IMR-90 (cell line): ENCODE measurements around the gene ZBTB1. TPM values are rescaled to one million over a fixed set of nuclear protein-coding genes. Genes with fewer than 3 reads are reported as not detected.

Experiments used
- ATAC-seq: fragments of 200-7000 bp; cut with Tn5 transposase; 2 replicates; pipeline ENCODE4 v1.9.1; 2020; ENCODE audit warnings: low read depth, mild to moderate bottlenecking, moderate library complexity
- BruUV-seq: library from RNA; stranded (reverse); fragments of 400-500 nt; replicated peaks from 2 replicates; lab custom pipeline; 2021; lab: Mats Ljungman, UMichigan
- CTCF ChIA-PET: fragments of 300-600 bp; formaldehyde crosslinking; extraction: SDS; loops from one replicate; lab custom pipeline; 2021; ENCODE audit warnings: antibody characterized with exemption; lab: Yijun Ruan, JAX
- POLR2A ChIA-PET: fragments of 300-600 bp; sonication (Branson Sonifier 250); formaldehyde crosslinking; loops from one replicate; lab custom pipeline; 2022; ENCODE audit warnings: antibody characterized with exemption; ENCODE audit not compliant: unreplicated experiment; lab: Charles Lee
- DNase-seq: peaks from one replicate; pipeline ENCODE4 v3.0.0; 2013
- H2AFZ ChIP-seq: replicated peaks from 2 replicates; pipeline ENCODE3; 2013; ENCODE audit warnings: low read length, mild to moderate bottlenecking; ENCODE audit not compliant: poor library complexity
- H2AK5ac ChIP-seq: 2 replicates; pipeline ENCODE4 v1.6.1; 2013; ENCODE audit warnings: low read depth, low read length, inconsistent platforms
- H2AK9ac ChIP-seq: replicated peaks from 2 replicates; pipeline ENCODE3; 2013; ENCODE audit warnings: mild to moderate bottlenecking, low read depth, low read length, moderate library complexity; ENCODE audit not compliant: poor library complexity
- H2BK120ac ChIP-seq: 2 replicates; pipeline ENCODE4 v1.6.1; 2013; ENCODE audit warnings: low read depth, low read length, inconsistent platforms
- H2BK15ac ChIP-seq: 3 replicates; pipeline ENCODE4 v1.6.1; 2013; ENCODE audit warnings: low read depth, low read length, inconsistent platforms
- H2BK20ac ChIP-seq: 2 replicates; pipeline ENCODE4 v1.6.1; 2013; ENCODE audit warnings: low read depth, mild to moderate bottlenecking, inconsistent platforms, low read length, moderate library complexity
- H2BK5ac ChIP-seq: 2 replicates; pipeline ENCODE4 v1.6.1; 2013; ENCODE audit warnings: mild to moderate bottlenecking, low read depth, low read length, inconsistent platforms; ENCODE audit not compliant: poor library complexity, severe bottlenecking
- H3K14ac ChIP-seq: replicated peaks from 2 replicates; pipeline ENCODE4 v1.6.1; 2013; ENCODE audit warnings: low read depth, low read length, inconsistent platforms
- H3K18ac ChIP-seq: 2 replicates; pipeline ENCODE4 v1.6.1; 2013; ENCODE audit warnings: low read depth, low read length, control low read depth
- H3K23ac ChIP-seq: 2 replicates; pipeline ENCODE4 v1.6.1; 2013; ENCODE audit warnings: low read depth, low read length, inconsistent platforms
- H3K27ac ChIP-seq: 2 replicates; pipeline ENCODE4 v1.5.1; 2013; ENCODE audit warnings: mild to moderate bottlenecking, control low read depth, low read length; ENCODE audit not compliant: insufficient read depth
- H3K27me3 ChIP-seq: 2 replicates; pipeline ENCODE4 v1.6.1; 2013; ENCODE audit warnings: low read length; ENCODE audit not compliant: control insufficient read depth, insufficient read depth
- H3K36me3 ChIP-seq: 2 replicates; pipeline ENCODE4 v1.6.1; 2013; ENCODE audit warnings: low read length, mixed read lengths; ENCODE audit not compliant: control insufficient read depth, insufficient read depth
- H3K4ac ChIP-seq: 2 replicates; pipeline ENCODE4 v1.6.1; 2013; ENCODE audit warnings: low read depth, low read length, inconsistent platforms
- H3K4me1 ChIP-seq: 2 replicates; pipeline ENCODE4 v1.6.1; 2013; ENCODE audit warnings: low read length, mixed read lengths; ENCODE audit not compliant: control insufficient read depth, insufficient read depth
- H3K4me2 ChIP-seq: 2 replicates; pipeline ENCODE4 v1.6.1; 2013; ENCODE audit warnings: low read depth, mild to moderate bottlenecking, control low read depth, low read length, moderate library complexity
- H3K4me3 ChIP-seq: 2 replicates; pipeline ENCODE4 v1.5.1; 2013; ENCODE audit warnings: low read depth, mild to moderate bottlenecking, control low read depth, low read length, moderate library complexity; ENCODE audit not compliant: insufficient read depth
- H3K56ac ChIP-seq: 2 replicates; pipeline ENCODE4 v1.6.1; 2013; ENCODE audit warnings: low read length, inconsistent platforms; ENCODE audit not compliant: insufficient read depth; ENCODE audit errors: extremely low read depth
- H3K79me1 ChIP-seq, 2 experiments: 2 replicates each; pipeline ENCODE4 v1.6.1; 2013; ENCODE audit warnings: low read length in 2 of 2, inconsistent platforms in 1 of 2, low read depth in 1 of 2
- H3K9ac ChIP-seq: 2 replicates; pipeline ENCODE4 v1.6.1; 2013; ENCODE audit warnings: low read depth, low read length, control low read depth
- H3K9me1 ChIP-seq: 2 replicates; pipeline ENCODE4 v1.6.1; 2013; ENCODE audit warnings: low read length, inconsistent platforms; ENCODE audit not compliant: insufficient read depth
- H3K9me3 ChIP-seq: 2 replicates; pipeline ENCODE4 v1.6.1; 2013; ENCODE audit warnings: low read length; ENCODE audit not compliant: control insufficient read depth, insufficient read depth
- H4K20me1 ChIP-seq: 2 replicates; pipeline ENCODE4 v1.6.1; 2013; ENCODE audit warnings: low read length, inconsistent platforms; ENCODE audit not compliant: insufficient read depth
- H4K5ac ChIP-seq: 2 replicates; pipeline ENCODE4 v1.6.1; 2013; ENCODE audit warnings: mild to moderate bottlenecking, low read depth, low read length, control low read depth
- H4K8ac ChIP-seq, 2 experiments: 2 replicates each; pipeline ENCODE4 v1.6.1; 2013; ENCODE audit warnings: low read depth in 2 of 2, low read length in 2 of 2, control low read depth in 1 of 2, inconsistent platforms in 1 of 2
- H4K91ac ChIP-seq: 2 replicates; pipeline ENCODE4 v1.6.1; 2013; ENCODE audit warnings: low read depth, low read length, inconsistent platforms; ENCODE audit not compliant: insufficient read depth
- BHLHE40 ChIP-seq: fragments of 150-350 bp; IDR thresholded peaks from 2 replicates; pipeline ENCODE4 v1.6.1; 2016; ENCODE audit warnings: mild to moderate bottlenecking, low read depth, low read length
- CEBPB ChIP-seq: IDR thresholded peaks from 2 replicates; pipeline ENCODE4 v1.6.1; 2012; ENCODE audit warnings: low read depth, low read length, improper control_type of control experiment
- CHD1 ChIP-seq: IDR thresholded peaks from 2 replicates; pipeline ENCODE4 v1.6.1; 2012; ENCODE audit warnings: low read depth, low read length, improper control_type of control experiment
- ELK1 ChIP-seq: fragments of 150-350 bp; IDR thresholded peaks from 2 replicates; pipeline ENCODE4 v1.6.1; 2016; ENCODE audit warnings: low read depth, mild to moderate bottlenecking, low read length, moderate library complexity, borderline replicate concordance
- FOS ChIP-seq: fragments of 150-350 bp; IDR thresholded peaks from 2 replicates; pipeline ENCODE4 v1.6.1; 2016; ENCODE audit warnings: low read depth, low read length
- MAFK ChIP-seq: IDR thresholded peaks from 2 replicates; pipeline ENCODE4 v1.6.1; 2012; ENCODE audit warnings: low read depth, low read length, improper control_type of control experiment
- MAZ ChIP-seq: IDR thresholded peaks from 2 replicates; pipeline ENCODE4 v1.6.1; 2012; ENCODE audit warnings: low read depth, mild to moderate bottlenecking, low read length, improper control_type of control experiment, moderate library complexity, borderline replicate concordance
- MXI1 ChIP-seq: IDR thresholded peaks from 2 replicates; pipeline ENCODE4 v1.6.1; 2012; ENCODE audit warnings: low read depth, mild to moderate bottlenecking, low read length, moderate library complexity, borderline replicate concordance
- NFE2L2 ChIP-seq: fragments of 150-350 bp; IDR thresholded peaks from 2 replicates; pipeline ENCODE4 v1.6.1; 2016; ENCODE audit warnings: low read depth, mild to moderate bottlenecking, low read length
- POLR2A ChIP-seq: IDR thresholded peaks from 2 replicates; pipeline ENCODE4 v1.6.1; 2012; ENCODE audit warnings: mild to moderate bottlenecking, low read depth, low read length
- RAD21 ChIP-seq: IDR thresholded peaks from 2 replicates; pipeline ENCODE4 v1.6.1; 2012; ENCODE audit warnings: low read length, improper control_type of control experiment
- RCOR1 ChIP-seq: IDR thresholded peaks from 2 replicates; pipeline ENCODE4 v1.6.1; 2012; ENCODE audit warnings: mild to moderate bottlenecking, low read length, improper control_type of control experiment; ENCODE audit not compliant: insufficient replicate concordance
- RFX5 ChIP-seq: IDR thresholded peaks from 2 replicates; pipeline ENCODE4 v1.8.0; 2012; ENCODE audit warnings: low read depth, mild to moderate bottlenecking, low read length, moderate library complexity
- SMC3 ChIP-seq: fragments of 150-350 bp; IDR thresholded peaks from 2 replicates; pipeline ENCODE4 v1.6.1; 2016; ENCODE audit warnings: low read depth, mild to moderate bottlenecking, antibody characterized with exemption, low read length, moderate library complexity
- USF2 ChIP-seq: fragments of 150-350 bp; IDR thresholded peaks from 2 replicates; pipeline ENCODE4 v1.6.1; 2017; ENCODE audit warnings: mild to moderate bottlenecking, antibody characterized with exemption, low read length, low read depth
- WGBS, 2 experiments: methylation state at CpG; one replicate each; pipeline versions ENCODE4 v1.1.5 to v1.1.7; 2013; ENCODE audit warnings: missing lambda C conversion rate in 2 of 2; ENCODE audit not compliant: insufficient read length in 1 of 2; ENCODE audit errors: extremely low coverage in 2 of 2; 5-methylcytosine and 5-hydroxymethylcytosine counted together
- dilution Hi-C: fragments of 300-500 bp; cut with HindIII; formaldehyde crosslinking; loops from one replicate; pipeline ENCODE4 v1.14.3; 2018; ENCODE audit warnings: low sequenced_read_pairs; ENCODE audit not compliant: unreplicated experiment
- in situ Hi-C: fragments of 300-500 bp; cut with MboI; formaldehyde crosslinking; loops from 3 replicates; pipeline ENCODE4 v1.14.3; 2019; ENCODE audit warnings: low sequenced_read_pairs, inconsistent platforms, mixed read lengths
- intact Hi-C: fragments of 100-400 bp; cut with micrococcal nuclease; formaldehyde crosslinking; loops from 2 replicates; pipeline ENCODE4 v1.10.0; 2022
- polyA plus RNA-seq, 3 experiments: library from polyadenylated mRNA; depleted of rRNA; stranded (reverse); fragments of >200 nt; gene quantifications; 2 replicates each; pipeline ENCODE4 v1.2.3, GENCODE V29; 2012; ENCODE audit warnings: low replicate concordance in 1 of 3
- total RNA-seq: library from RNA; depleted of rRNA; stranded (reverse); fragments of >200 nt; gene quantifications from 2 replicates; pipeline ENCODE4 v1.2.3, GENCODE V29; 2012
- TF ChIP-seq, protein P1 (sequence below): conservative IDR thresholded peaks from 2 replicates; pipeline ENCODE4 v1.5.1; 2012; ENCODE audit warnings: mild to moderate bottlenecking, low read depth, low read length, improper control_type of control experiment

The ZBTB1 gene
- total and polyA plus RNA-seq, 2 of the 4 experiments (the other 2 are of a cell fraction), result 19.0 to 37.3 TPM

- no peak overlapping the region for H4K8ac ChIP-seq
- no peak overlapping the region for H3K4ac ChIP-seq
- H4K91ac ChIP-seq, result no peak overlapping the region
- H3K18ac ChIP-seq, result no peak overlapping the region
- in situ Hi-C loops, result no loop called here
- no peak overlapping the region for H2AFZ ChIP-seq
- peaks cover 5% of the 10 kb centered on the region for H3K4me1 ChIP-seq
- H3K14ac ChIP-seq, result no peak overlapping the region
- H3K56ac ChIP-seq, result no peak overlapping the region
- POLR2A ChIA-PET, result no interaction called here
- intact Hi-C loops, result no loop called here
- H3K79me1 ChIP-seq, result no peaks in the 10 kb centered on the region
- no peaks in the 10 kb centered on the region for H3K36me3 ChIP-seq
- no peak overlapping the region for H4K5ac ChIP-seq
- no peaks in the 10 kb centered on the region for H3K9me3 ChIP-seq
- no TSS peak for BruUV-seq
- no peak overlapping the region for H2AK9ac ChIP-seq
- no peak overlapping the region for H2BK20ac ChIP-seq
- no peak overlapping the region for H3K4me2 ChIP-seq
- DNase-seq (no peak), ATAC-seq (no peak)
- no peak overlapping the region for H3K23ac ChIP-seq
- no peak overlapping the region for H3K4me3 ChIP-seq
- no peak overlapping the region for H3K9ac ChIP-seq
- H2BK5ac ChIP-seq, result no peak overlapping the region
- H2BK15ac ChIP-seq, result no peak overlapping the region
- H3K9me1 ChIP-seq, result no peaks in the 10 kb centered on the region
- H2BK120ac ChIP-seq, result no peak overlapping the region
- CTCF ChIA-PET, result interaction anchor here (0.6 kb wide), 1 partner anchor 766 kb away, joined by 3 read pairs; no protein-coding TSS in a partner anchor
- H4K20me1 ChIP-seq, result no peaks in the 10 kb centered on the region
- H3K27ac ChIP-seq, result no peak overlapping the region
- TF ChIP-seq RCOR1 (no peak), MAZ (no peak), CEBPB (no peak), ELK1 (no peak), RAD21 (no peak), BHLHE40 (no peak), CHD1 (no peak), SMC3 (no peak), MAFK (no peak), NFE2L2 (no peak), RFX5 (no peak), FOS (no peak), USF2 (no peak), MXI1 (no peak), POLR2A (no peak)
- TF ChIP-seq, protein P1, sequence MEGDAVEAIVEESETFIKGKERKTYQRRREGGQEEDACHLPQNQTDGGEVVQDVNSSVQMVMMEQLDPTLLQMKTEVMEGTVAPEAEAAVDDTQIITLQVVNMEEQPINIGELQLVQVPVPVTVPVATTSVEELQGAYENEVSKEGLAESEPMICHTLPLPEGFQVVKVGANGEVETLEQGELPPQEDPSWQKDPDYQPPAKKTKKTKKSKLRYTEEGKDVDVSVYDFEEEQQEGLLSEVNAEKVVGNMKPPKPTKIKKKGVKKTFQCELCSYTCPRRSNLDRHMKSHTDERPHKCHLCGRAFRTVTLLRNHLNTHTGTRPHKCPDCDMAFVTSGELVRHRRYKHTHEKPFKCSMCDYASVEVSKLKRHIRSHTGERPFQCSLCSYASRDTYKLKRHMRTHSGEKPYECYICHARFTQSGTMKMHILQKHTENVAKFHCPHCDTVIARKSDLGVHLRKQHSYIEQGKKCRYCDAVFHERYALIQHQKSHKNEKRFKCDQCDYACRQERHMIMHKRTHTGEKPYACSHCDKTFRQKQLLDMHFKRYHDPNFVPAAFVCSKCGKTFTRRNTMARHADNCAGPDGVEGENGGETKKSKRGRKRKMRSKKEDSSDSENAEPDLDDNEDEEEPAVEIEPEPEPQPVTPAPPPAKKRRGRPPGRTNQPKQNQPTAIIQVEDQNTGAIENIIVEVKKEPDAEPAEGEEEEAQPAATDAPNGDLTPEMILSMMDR, result no peak
- no peaks in the 10 kb centered on the region for H3K27me3 ChIP-seq
- H2AK5ac ChIP-seq, result no peak overlapping the region
- WGBS, 2 experiments, result 75% methylated on average over 3 of the region's 6 CpGs; no CpG with 5 or more reads in 1 of the 2 experiments
- dilution Hi-C loops, result no loop called here
These were observed 59.1 kb downstream of the ZBTB1 start for GRCh38 chr14:64563696-64564095.
